ENCODE data around the gene ALDOA.

The ALDOA gene

DNA sequence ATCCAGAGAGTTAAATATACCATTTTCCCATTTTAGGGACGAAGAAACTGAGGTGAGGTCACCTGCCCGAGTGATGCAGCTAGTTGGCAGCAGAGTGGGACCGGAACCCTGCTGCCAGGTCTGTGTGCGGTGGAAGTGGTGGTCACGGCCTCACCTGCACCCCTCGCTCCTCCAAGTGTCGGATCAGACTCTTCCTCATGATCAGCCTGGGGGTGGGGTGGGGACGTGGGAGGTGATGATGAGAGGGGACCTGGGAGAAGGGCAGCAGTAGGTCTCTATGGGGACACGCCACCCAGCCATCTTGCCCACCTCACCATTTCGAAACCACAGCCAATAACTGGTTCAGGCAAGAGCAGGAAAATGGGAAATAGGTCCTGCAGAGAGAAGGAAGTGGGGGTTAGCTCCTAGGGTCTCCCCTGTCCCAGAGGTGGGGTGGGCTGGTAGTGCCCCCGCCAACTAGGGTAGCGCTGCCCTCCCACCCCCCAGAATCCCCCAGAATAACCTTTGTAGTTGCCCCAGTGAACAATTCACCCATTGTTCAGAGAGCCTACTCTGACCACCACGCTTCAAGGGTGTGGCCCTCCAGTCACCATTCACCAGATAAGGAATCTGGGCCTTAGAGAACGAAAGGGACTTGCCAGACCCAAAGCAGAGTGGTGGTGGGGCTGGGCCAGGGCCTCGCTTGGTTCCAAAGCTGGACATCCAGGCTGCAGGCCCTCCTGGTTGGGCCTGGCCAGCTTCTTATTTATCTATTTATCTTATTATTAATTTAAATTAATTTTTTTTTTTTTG, 42.7 kb downstream of the ALDOA start:
- TF ChIP-seq, protein P1, sequence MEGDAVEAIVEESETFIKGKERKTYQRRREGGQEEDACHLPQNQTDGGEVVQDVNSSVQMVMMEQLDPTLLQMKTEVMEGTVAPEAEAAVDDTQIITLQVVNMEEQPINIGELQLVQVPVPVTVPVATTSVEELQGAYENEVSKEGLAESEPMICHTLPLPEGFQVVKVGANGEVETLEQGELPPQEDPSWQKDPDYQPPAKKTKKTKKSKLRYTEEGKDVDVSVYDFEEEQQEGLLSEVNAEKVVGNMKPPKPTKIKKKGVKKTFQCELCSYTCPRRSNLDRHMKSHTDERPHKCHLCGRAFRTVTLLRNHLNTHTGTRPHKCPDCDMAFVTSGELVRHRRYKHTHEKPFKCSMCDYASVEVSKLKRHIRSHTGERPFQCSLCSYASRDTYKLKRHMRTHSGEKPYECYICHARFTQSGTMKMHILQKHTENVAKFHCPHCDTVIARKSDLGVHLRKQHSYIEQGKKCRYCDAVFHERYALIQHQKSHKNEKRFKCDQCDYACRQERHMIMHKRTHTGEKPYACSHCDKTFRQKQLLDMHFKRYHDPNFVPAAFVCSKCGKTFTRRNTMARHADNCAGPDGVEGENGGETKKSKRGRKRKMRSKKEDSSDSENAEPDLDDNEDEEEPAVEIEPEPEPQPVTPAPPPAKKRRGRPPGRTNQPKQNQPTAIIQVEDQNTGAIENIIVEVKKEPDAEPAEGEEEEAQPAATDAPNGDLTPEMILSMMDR (IDR thresholded peaks at IDR 0.05; ENCODE audit: insufficient read depth, low read length, poor library complexity, severe bottlenecking): no peak
- Histone ChIP-seq H3K36me3 (ENCODE audit: control insufficient read depth, insufficient read depth, low read length) (no peaks in the 10 kb centered on the region), H3K27me3 (replicated peaks; ENCODE audit: control insufficient read depth, insufficient read depth, low read length) (no peaks in the 10 kb centered on the region), H3K4me3 (replicated peaks; ENCODE audit: low read depth, low read length) (no peak overlapping the region)
- DNase-seq (ENCODE audit: extremely low read depth, insufficient read length): no peak

DNA sequence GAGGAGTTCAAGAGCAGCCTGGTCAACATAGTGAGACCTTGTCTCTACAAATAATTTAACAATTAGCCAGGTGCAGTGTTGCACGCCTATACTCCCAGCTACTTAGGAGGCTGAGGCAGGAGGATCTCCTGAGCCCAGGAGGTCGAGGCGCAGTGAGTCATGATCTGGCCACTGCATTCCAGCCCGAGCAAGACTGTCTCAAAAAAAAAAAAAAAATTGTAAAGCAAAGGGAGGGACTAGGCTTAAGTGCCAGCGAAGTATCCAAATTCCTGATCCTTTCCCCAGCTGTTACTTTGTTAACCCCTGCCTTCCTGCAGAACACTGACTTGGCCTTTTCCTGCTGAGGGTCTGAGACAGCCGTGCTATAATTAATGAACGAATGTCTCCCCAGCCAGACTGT, 45.1 kb downstream of the ALDOA start:
- TF ChIP-seq, protein P1 (IDR thresholded peaks at IDR 0.05; ENCODE audit: insufficient read depth, low read length, poor library complexity, severe bottlenecking): no peak
- Histone ChIP-seq H3K27me3 (replicated peaks; ENCODE audit: control insufficient read depth, insufficient read depth, low read length) (no peaks in the 10 kb centered on the region), H3K36me3 (ENCODE audit: control insufficient read depth, insufficient read depth, low read length) (no peaks in the 10 kb centered on the region), H3K4me3 (replicated peaks; ENCODE audit: low read depth, low read length) (no peak overlapping the region)
- DNase-seq (ENCODE audit: extremely low read depth, insufficient read length): no peak

DNA sequence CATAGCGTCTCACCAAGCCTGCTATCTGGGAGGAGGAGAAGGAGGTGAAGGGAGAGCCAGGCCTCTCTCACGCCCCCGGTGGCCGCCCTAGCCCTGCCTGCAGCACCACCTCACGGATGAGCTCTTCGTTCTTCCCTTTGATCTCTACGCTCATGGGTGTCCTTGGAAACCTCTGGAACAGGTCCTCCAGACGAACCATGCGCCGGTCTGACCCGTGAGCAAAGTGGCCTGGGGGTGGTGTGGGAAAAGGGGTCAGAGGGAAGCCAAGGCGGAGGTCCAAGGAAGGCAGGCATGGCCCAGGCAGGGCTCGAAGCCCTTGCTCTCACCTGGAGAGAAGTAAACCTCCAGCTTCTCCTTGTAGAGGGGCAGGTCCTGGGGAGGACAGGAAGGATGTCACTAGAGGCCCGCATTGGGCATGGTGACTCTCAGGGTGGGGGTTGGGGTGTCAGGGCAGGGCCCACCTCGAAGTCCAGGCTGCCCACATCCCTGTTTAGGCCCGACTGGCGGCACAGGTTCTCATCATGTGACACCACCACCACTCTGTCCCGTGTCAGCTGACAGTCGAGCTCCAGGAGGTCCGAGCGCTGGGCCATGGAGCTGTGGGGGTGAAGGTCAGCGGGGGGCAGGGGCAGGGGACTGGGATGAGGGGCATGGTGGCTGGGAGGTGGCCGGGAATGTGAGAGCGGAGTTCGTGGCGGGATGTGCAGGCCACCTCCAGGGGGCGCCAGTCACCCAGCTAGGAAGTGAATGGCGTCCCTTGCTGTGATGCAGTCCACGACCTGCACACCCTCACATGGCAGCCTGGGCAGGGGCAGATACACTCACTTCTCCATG, 46.9 kb downstream of the ALDOA start:
- peak; percentile 56 for DNase-seq (ENCODE audit: extremely low read depth, insufficient read length)
- TF ChIP-seq, protein P1 (IDR thresholded peaks at IDR 0.05; ENCODE audit: insufficient read depth, low read length, poor library complexity, severe bottlenecking): peak; percentile 82
- Histone ChIP-seq H3K36me3 (ENCODE audit: control insufficient read depth, insufficient read depth, low read length) (peaks cover 2% of the 10 kb centered on the region; the same call in 1 of the 2 replicates), H3K27me3 (replicated peaks; ENCODE audit: control insufficient read depth, insufficient read depth, low read length) (no peaks in the 10 kb centered on the region), H3K4me3 (replicated peaks; ENCODE audit: low read depth, low read length) (no peak overlapping the region)

DNA sequence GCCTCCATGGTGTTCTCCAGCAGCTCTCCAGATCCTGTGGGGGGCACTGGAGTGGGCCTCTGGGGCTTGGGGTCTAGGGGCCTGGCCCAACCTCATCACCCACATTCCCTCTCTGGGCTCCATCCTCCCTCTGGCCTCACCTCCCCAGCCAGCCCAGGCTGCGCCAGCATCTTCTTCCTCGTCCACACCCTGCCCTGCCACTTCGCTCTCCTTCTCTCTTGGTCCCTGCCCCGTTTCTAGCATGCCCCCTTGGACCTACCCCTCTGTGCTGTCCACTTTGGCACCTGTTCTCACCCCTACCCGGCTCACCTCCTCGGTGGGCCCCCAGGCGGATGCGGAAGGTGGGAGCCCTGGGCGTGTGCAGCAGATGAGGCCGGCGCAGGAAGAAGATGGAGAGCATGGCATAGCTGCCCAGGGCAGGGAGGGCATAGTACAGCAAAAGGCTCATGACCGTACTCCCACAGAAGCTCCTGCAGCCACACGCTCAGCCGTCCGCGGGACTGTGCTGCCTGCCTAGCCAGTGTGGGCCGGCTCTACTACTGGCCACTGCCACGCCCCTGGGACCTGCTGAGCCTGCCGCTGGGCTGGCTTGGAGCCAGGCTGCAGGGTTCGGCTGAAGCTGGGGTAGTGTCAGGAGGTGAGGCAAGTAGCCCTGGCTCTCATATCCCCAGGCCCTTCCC, 47.6 kb downstream of the ALDOA start, which contains the start of gene GDPD3:
GDPD3 (minus strand) TSS at position 507 of the 680 bp plus-strand sequence; CDS start at position 448, 59 bp downstream.
- H3K27me3 ChIP-seq (replicated peaks; ENCODE audit: control insufficient read depth, insufficient read depth, low read length): no peaks in the 10 kb centered on the region
- peak; percentile 31 for DNase-seq (ENCODE audit: extremely low read depth, insufficient read length)
- TF ChIP-seq, protein P1 (IDR thresholded peaks at IDR 0.05; ENCODE audit: insufficient read depth, low read length, poor library complexity, severe bottlenecking): no peak
- no peak within 1 kb of the TSS for H3K4me3 ChIP-seq (replicated peaks; ENCODE audit: low read depth, low read length)
- H3K36me3 ChIP-seq (ENCODE audit: control insufficient read depth, insufficient read depth, low read length): peaks cover 2% of the 10 kb centered on the region

DNA sequence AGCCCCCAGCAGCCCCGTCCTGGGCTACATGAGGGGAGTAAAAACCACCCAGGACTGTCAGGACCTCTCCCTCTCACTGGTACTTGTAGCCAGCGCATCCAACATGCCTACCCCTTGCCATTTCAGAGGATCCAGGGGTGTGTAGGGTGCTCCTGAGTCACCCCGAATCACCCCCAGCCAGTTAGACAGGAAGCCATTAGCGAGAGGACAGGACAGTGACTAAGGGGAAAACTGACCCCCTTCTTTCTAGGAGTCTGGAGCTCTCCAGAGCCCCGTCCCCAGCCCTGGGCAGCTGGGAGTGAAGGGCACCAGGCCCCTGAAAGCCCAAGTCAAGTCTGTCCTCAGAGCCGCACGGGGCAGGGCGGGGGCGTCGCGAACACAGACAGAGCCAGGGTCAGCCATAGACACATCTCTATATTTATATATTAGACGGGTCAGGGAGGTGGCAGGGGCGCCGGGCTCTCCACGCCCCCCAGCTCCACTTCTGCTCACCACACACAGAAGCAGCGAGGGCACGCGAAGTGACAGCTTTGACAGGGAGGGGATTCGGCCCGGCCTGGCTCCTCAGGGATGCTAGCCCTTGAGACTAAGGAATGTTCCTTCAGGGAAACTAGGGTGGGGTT, 48.3 kb downstream of the ALDOA start:
- DNase-seq (ENCODE audit: extremely low read depth, insufficient read length): no peak
- Histone ChIP-seq H3K36me3 (ENCODE audit: control insufficient read depth, insufficient read depth, low read length) (peaks cover 2% of the 10 kb centered on the region), H3K4me3 (replicated peaks; ENCODE audit: low read depth, low read length) (no peak overlapping the region), H3K27me3 (replicated peaks; ENCODE audit: control insufficient read depth, insufficient read depth, low read length) (no peaks in the 10 kb centered on the region)
- TF ChIP-seq, protein P1 (IDR thresholded peaks at IDR 0.05; ENCODE audit: insufficient read depth, low read length, poor library complexity, severe bottlenecking): no peak
